Measurements from ENCODE around the gene TDG.

DNA sequence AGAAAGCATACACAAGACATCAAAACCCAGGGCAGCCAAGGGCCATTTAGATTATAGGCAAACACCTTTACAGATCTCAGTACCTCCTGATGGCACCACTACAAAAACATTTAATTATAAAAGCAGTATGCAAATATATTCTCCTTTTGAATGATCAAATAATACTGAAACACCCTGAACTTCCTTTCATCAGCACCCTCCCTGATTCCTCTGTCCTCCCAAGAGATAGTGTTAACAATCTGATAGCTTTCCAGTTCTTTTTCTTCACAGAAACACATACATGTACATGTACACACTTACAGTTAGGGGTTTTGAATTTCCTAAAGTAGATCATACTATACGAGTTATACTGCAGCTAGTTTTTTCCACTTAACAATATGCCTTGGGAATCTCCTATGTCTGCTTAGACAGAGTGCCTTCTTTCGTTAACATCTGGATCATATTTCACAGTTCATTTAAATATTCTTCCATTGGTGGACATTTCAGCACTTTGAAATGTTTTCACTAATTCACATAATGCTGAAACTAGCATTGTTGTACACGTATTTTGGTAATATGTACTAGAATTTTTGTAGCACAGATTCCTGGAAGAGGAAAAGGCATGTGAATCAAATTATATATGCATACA is 35.2 kb downstream of the TDG start:
- TF ChIP-seq, protein P1, sequence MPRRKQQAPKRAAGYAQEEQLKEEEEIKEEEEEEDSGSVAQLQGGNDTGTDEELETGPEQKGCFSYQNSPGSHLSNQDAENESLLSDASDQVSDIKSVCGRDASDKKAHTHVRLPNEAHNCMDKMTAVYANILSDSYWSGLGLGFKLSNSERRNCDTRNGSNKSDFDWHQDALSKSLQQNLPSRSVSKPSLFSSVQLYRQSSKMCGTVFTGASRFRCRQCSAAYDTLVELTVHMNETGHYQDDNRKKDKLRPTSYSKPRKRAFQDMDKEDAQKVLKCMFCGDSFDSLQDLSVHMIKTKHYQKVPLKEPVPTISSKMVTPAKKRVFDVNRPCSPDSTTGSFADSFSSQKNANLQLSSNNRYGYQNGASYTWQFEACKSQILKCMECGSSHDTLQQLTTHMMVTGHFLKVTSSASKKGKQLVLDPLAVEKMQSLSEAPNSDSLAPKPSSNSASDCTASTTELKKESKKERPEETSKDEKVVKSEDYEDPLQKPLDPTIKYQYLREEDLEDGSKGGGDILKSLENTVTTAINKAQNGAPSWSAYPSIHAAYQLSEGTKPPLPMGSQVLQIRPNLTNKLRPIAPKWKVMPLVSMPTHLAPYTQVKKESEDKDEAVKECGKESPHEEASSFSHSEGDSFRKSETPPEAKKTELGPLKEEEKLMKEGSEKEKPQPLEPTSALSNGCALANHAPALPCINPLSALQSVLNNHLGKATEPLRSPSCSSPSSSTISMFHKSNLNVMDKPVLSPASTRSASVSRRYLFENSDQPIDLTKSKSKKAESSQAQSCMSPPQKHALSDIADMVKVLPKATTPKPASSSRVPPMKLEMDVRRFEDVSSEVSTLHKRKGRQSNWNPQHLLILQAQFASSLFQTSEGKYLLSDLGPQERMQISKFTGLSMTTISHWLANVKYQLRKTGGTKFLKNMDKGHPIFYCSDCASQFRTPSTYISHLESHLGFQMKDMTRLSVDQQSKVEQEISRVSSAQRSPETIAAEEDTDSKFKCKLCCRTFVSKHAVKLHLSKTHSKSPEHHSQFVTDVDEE (CRISPR knock-in tag; IDR thresholded peaks at IDR 0.05), result no peak
- no peak for TF ChIP-seq SNAI2 (CRISPR knock-in tag; IDR thresholded peaks at IDR 0.05)
- TF ChIP-seq ZNF565 (CRISPR knock-in tag; conservative IDR thresholded peaks at IDR 0.05; ENCODE audit: low read depth), result no peak
- no peak for TF ChIP-seq ARNTL (CRISPR knock-in tag; IDR thresholded peaks at IDR 0.05; ENCODE audit: borderline replicate concordance, low read depth)
- no peak for TF ChIP-seq ZNF70 (CRISPR knock-in tag; IDR thresholded peaks at IDR 0.05)

Data from SK-N-SH treated with all-trans-retinoic acid at 6 μM for 48 hours (cell line).